Kidney epithelial cell (primary cell): ENCODE data around the gene ACOT8. TPM values are rescaled to one million over a fixed set of nuclear protein-coding genes. Genes with fewer than 3 reads are reported as not detected.

Experiments
- DNase-seq: peaks from one replicate; pipeline ENCODE4 v3.0.0-alpha.2; 2010; ENCODE audit warnings: low read depth
- H3K27me3 ChIP-seq: 2 replicates; pipeline ENCODE4 v1.6.0; 2011; ENCODE audit warnings: low read length; ENCODE audit not compliant: control insufficient read depth, insufficient read depth
- H3K36me3 ChIP-seq: 2 replicates; pipeline ENCODE4 v1.5.1; 2011; ENCODE audit warnings: low read length; ENCODE audit not compliant: control insufficient read depth, insufficient read depth
- H3K4me3 ChIP-seq: 2 replicates; pipeline ENCODE4 v1.5.1; 2011; ENCODE audit warnings: low read depth, mild to moderate bottlenecking, control low read depth, low read length
- CTCF ChIP-seq: IDR thresholded peaks from 2 replicates; pipeline ENCODE4 v1.5.1; 2011; ENCODE audit warnings: mild to moderate bottlenecking, moderate library complexity, low read length, control low read depth, inconsistent platforms; ENCODE audit not compliant: insufficient read depth, poor library complexity, severe bottlenecking
- total RNA-seq: library from RNA; depleted of rRNA; stranded (reverse); fragments of >200 nt; gene quantifications from 2 replicates; pipeline ENCODE4 v1.2.3, GENCODE V29; 2015

The ACOT8 gene
- total RNA-seq, 1 donor from 2014 or later = 35.3 TPM

- DNase-seq = no peak
- TF ChIP-seq CTCF = no peak
- Histone ChIP-seq H3K4me3 (no peak overlapping the region), H3K27me3 (no peaks in the 10 kb centered on the region), H3K36me3 (peaks cover 1% of the 10 kb centered on the region)
Measured at GRCh38 chr20:45899046-45899835, 42.0 kb upstream of the ACOT8 start.

GRCh38 chr20:45898285-45898684 is 41.1 kb upstream of the ACOT8 start:
- Histone ChIP-seq H3K27me3 (no peaks in the 10 kb centered on the region), H3K36me3 (peaks cover 1% of the 10 kb centered on the region), H3K4me3 (no peak overlapping the region)
- no peak for DNase-seq
- TF ChIP-seq CTCF = no peak

GRCh38 chr20:45897692-45898091 is 40.5 kb upstream of the ACOT8 start:
- Histone ChIP-seq H3K27me3 (no peaks in the 10 kb centered on the region), H3K4me3 (no peak overlapping the region), H3K36me3 (peaks cover 3% of the 10 kb centered on the region)
- DNase-seq = no peak
- TF ChIP-seq CTCF = no peak

- Histone ChIP-seq H3K4me3 (no peak overlapping the region), H3K27me3 (no peaks in the 10 kb centered on the region), H3K36me3 (peaks cover 3% of the 10 kb centered on the region)
- DNase-seq = no peak
- TF ChIP-seq CTCF = no peak
Measured at GRCh38 chr20:45897289-45897688, 40.1 kb upstream of the ACOT8 start.

- H3K4me3 ChIP-seq = no peak overlapping the region
- no peak for TF ChIP-seq CTCF
- DNase-seq = no peak
- peaks cover 3% of the 10 kb centered on the region for H3K36me3 ChIP-seq
- H3K27me3 ChIP-seq = no peaks in the 10 kb centered on the region
Measured at GRCh38 chr20:45896641-45897161, 39.5 kb upstream of the ACOT8 start.
